H1 (cell line): Measurements from ENCODE around the gene MYCBP2. TPM values are rescaled to one million over a fixed set of nuclear protein-coding genes. Genes with fewer than 3 reads are reported as not detected.

ENCODE experiments used
- MAX ChIP-seq: IDR thresholded peaks from 2 replicates; pipeline ENCODE4 v1.6.1; 2012; ENCODE audit warnings: inconsistent platforms
- SP2 ChIP-seq: IDR thresholded peaks from 2 replicates; pipeline ENCODE4 v1.6.1; 2012; ENCODE audit warnings: mild to moderate bottlenecking, low read length, inconsistent platforms
- polyA plus RNA-seq, 7 experiments: library from polyadenylated mRNA; depleted of rRNA in 3 of 7; stranded (reverse) in 5 of 7; unstranded in 2 of 7; fragments of >200 nt in 5 of 7; fragments of 200-250 nt in 2 of 7; gene quantifications; 1 replicate in 5 of 7; 2 replicates in 1 of 7; 4 replicates in 1 of 7; pipeline versions ENCODE4 v1.2.1 to v1.2.3, GENCODE V29; 2011 to 2013; ENCODE audit warnings: missing spikeins in 2 of 7, mixed read lengths in 2 of 7
- total RNA-seq: library from RNA; stranded (reverse); fragmentation: NEBNext Ultra II Directional; extraction: Animal tissue kit (Norgen Biotek cat#: 25700); gene quantifications from 2 replicates; pipeline ENCODE4 v1.2.1, GENCODE V29; 2021
- TF ChIP-seq, protein P1 (sequence below): fragments of 300-600 bp; sonication (generic); IDR thresholded peaks from 2 replicates; pipeline ENCODE4 v1.7.1; 2012; ENCODE audit warnings: low read length, moderate library complexity, mild to moderate bottlenecking, inconsistent platforms; ENCODE audit not compliant: insufficient replicate concordance

The MYCBP2 gene
- total and polyA plus RNA-seq, 2 of the 8 experiments (the other 6 are each of a cell fraction or from before 2014, with no cell fraction given), result 19.0 to 52.1 TPM

DNA sequence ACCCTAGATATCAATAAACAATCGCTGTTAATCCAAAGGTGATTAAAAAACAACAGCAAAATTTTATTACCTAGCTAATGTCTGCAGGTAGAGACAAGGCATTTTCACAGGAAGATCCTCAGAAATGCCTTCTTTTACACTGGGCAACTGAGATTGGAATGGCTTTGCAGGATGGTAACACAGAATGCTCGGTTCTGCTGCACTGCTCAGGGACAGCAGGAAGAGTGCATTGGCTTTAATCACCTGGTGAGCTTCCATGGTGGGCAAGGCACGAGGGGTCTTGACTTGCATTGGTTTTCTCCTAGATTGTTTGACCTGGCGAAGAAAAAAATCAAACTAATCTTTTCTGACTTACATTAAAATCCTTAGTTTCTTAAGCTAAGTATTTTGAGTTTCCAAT is 231.6 kb downstream of the MYCBP2 start (continued):
- TF ChIP-seq, protein P1, sequence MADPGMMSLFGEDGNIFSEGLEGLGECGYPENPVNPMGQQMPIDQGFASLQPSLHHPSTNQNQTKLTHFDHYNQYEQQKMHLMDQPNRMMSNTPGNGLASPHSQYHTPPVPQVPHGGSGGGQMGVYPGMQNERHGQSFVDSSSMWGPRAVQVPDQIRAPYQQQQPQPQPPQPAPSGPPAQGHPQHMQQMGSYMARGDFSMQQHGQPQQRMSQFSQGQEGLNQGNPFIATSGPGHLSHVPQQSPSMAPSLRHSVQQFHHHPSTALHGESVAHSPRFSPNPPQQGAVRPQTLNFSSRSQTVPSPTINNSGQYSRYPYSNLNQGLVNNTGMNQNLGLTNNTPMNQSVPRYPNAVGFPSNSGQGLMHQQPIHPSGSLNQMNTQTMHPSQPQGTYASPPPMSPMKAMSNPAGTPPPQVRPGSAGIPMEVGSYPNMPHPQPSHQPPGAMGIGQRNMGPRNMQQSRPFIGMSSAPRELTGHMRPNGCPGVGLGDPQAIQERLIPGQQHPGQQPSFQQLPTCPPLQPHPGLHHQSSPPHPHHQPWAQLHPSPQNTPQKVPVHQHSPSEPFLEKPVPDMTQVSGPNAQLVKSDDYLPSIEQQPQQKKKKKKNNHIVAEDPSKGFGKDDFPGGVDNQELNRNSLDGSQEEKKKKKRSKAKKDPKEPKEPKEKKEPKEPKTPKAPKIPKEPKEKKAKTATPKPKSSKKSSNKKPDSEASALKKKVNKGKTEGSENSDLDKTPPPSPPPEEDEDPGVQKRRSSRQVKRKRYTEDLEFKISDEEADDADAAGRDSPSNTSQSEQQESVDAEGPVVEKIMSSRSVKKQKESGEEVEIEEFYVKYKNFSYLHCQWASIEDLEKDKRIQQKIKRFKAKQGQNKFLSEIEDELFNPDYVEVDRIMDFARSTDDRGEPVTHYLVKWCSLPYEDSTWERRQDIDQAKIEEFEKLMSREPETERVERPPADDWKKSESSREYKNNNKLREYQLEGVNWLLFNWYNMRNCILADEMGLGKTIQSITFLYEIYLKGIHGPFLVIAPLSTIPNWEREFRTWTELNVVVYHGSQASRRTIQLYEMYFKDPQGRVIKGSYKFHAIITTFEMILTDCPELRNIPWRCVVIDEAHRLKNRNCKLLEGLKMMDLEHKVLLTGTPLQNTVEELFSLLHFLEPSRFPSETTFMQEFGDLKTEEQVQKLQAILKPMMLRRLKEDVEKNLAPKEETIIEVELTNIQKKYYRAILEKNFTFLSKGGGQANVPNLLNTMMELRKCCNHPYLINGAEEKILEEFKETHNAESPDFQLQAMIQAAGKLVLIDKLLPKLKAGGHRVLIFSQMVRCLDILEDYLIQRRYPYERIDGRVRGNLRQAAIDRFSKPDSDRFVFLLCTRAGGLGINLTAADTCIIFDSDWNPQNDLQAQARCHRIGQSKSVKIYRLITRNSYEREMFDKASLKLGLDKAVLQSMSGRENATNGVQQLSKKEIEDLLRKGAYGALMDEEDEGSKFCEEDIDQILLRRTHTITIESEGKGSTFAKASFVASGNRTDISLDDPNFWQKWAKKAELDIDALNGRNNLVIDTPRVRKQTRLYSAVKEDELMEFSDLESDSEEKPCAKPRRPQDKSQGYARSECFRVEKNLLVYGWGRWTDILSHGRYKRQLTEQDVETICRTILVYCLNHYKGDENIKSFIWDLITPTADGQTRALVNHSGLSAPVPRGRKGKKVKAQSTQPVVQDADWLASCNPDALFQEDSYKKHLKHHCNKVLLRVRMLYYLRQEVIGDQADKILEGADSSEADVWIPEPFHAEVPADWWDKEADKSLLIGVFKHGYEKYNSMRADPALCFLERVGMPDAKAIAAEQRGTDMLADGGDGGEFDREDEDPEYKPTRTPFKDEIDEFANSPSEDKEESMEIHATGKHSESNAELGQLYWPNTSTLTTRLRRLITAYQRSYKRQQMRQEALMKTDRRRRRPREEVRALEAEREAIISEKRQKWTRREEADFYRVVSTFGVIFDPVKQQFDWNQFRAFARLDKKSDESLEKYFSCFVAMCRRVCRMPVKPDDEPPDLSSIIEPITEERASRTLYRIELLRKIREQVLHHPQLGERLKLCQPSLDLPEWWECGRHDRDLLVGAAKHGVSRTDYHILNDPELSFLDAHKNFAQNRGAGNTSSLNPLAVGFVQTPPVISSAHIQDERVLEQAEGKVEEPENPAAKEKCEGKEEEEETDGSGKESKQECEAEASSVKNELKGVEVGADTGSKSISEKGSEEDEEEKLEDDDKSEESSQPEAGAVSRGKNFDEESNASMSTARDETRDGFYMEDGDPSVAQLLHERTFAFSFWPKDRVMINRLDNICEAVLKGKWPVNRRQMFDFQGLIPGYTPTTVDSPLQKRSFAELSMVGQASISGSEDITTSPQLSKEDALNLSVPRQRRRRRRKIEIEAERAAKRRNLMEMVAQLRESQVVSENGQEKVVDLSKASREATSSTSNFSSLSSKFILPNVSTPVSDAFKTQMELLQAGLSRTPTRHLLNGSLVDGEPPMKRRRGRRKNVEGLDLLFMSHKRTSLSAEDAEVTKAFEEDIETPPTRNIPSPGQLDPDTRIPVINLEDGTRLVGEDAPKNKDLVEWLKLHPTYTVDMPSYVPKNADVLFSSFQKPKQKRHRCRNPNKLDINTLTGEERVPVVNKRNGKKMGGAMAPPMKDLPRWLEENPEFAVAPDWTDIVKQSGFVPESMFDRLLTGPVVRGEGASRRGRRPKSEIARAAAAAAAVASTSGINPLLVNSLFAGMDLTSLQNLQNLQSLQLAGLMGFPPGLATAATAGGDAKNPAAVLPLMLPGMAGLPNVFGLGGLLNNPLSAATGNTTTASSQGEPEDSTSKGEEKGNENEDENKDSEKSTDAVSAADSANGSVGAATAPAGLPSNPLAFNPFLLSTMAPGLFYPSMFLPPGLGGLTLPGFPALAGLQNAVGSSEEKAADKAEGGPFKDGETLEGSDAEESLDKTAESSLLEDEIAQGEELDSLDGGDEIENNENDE, result no peak
- TF ChIP-seq MAX, result no peak
- no peak for TF ChIP-seq SP2
